ENCODE results near the gene SLC9A7.

The SLC9A7 gene

DNA sequence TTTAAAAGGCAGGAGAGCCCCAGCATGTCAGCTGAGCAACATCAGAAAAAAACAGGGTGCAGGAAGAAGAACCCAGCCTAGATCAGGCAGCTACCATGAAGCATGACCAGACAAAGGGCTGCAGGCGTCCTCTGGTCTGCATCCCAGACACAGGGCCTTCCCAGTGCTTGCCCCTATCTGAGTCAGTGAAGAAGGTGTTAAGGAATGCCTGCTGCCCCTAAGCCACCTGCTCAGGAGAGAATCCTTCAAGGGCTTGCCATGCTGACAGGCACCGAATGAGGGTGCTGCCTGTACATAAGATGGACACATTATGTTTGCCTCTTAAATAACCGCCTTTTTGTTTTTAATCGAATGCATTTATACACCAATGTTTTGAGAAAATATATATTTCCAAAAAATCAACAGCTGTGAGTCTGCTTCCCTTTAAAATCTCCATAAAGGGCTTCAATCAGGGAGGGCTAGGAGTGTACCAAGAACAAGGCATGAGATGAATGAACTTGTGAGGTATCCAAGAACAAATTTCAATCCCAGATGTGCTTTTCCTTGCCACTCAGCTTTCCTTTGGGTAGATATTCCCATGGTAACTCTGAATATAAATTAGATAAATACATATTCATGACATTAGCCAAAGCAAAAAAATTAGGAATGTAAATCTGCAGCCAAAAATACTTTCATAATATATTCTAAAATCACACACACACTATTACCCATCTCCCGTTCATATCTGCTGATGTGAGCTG, 85.1 kb downstream of the SLC9A7 start:
- no peaks in the 10 kb centered on the region for H3K36me3 ChIP-seq (replicated peaks; ENCODE audit: insufficient read depth, low read length)
- H3K27ac ChIP-seq (ENCODE audit: low read length): no peak overlapping the region
- H3K9ac ChIP-seq (ENCODE audit: low read length): no peak overlapping the region
- no peak overlapping the region for H3K4me3 ChIP-seq (ENCODE audit: low read length)
- H3K79me2 ChIP-seq (ENCODE audit: low read length): no peaks in the 10 kb centered on the region
- no peaks in the 10 kb centered on the region for H3F3A ChIP-seq (ENCODE audit: insufficient read depth, low read length)
- no peaks in the 10 kb centered on the region for H3K27me3 ChIP-seq (replicated peaks; ENCODE audit: insufficient read depth, low read length)
- TF ChIP-seq EZH2phosphoT487 (IDR thresholded peaks at IDR 0.05; ENCODE audit: low read length) (no peak), EZH2 (optimal IDR thresholded peaks at IDR 0.05; ENCODE audit: low read depth, low read length) (no peak)
- TF ChIP-seq, protein P1, sequence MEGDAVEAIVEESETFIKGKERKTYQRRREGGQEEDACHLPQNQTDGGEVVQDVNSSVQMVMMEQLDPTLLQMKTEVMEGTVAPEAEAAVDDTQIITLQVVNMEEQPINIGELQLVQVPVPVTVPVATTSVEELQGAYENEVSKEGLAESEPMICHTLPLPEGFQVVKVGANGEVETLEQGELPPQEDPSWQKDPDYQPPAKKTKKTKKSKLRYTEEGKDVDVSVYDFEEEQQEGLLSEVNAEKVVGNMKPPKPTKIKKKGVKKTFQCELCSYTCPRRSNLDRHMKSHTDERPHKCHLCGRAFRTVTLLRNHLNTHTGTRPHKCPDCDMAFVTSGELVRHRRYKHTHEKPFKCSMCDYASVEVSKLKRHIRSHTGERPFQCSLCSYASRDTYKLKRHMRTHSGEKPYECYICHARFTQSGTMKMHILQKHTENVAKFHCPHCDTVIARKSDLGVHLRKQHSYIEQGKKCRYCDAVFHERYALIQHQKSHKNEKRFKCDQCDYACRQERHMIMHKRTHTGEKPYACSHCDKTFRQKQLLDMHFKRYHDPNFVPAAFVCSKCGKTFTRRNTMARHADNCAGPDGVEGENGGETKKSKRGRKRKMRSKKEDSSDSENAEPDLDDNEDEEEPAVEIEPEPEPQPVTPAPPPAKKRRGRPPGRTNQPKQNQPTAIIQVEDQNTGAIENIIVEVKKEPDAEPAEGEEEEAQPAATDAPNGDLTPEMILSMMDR (IDR thresholded peaks at IDR 0.05; ENCODE audit: low read length): no peak
- H3K4me2 ChIP-seq (ENCODE audit: low read depth, low read length): no peak overlapping the region
- H3K9me2 ChIP-seq (replicated peaks; ENCODE audit: insufficient read depth, low read length): no peaks in the 10 kb centered on the region
- no peaks in the 10 kb centered on the region for H3K4me1 ChIP-seq (ENCODE audit: low read length)
- no peak for DNase-seq
- no peaks in the 10 kb centered on the region for H4K20me1 ChIP-seq (ENCODE audit: insufficient read depth, low read length)
- H2AFZ ChIP-seq (ENCODE audit: low read length): no peak overlapping the region
- H3K9me3 ChIP-seq (replicated peaks; ENCODE audit: insufficient read depth, low read length): no peaks in the 10 kb centered on the region

DNA sequence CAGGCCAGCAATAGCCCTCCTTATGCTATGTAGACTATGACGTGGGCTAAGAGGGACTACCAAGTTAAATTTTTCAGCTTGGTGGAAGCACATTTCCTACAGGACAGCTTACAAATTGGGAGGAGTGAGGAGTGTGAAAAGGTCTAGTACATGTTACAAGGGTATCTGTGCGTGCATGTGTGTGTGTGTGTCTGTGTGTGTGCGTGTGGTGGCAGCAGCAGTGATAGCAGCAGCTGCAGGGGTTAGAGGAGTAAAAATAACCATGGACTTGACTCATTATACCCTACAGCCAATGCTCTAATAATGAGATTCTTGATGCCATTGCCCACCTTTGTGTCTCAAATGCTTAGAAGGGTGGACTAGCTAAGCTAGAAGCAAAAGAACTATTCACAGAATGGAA, 88.6 kb downstream of the SLC9A7 start:
- no peaks in the 10 kb centered on the region for H3K36me3 ChIP-seq (replicated peaks; ENCODE audit: insufficient read depth, low read length)
- no peaks in the 10 kb centered on the region for H4K20me1 ChIP-seq (ENCODE audit: insufficient read depth, low read length)
- no peaks in the 10 kb centered on the region for H3K9me2 ChIP-seq (replicated peaks; ENCODE audit: insufficient read depth, low read length)
- no peaks in the 10 kb centered on the region for H3K27me3 ChIP-seq (replicated peaks; ENCODE audit: insufficient read depth, low read length)
- no peak overlapping the region for H3K27ac ChIP-seq (ENCODE audit: low read length)
- no peak overlapping the region for H3K9ac ChIP-seq (ENCODE audit: low read length)
- H3K4me1 ChIP-seq (ENCODE audit: low read length): no peaks in the 10 kb centered on the region
- H3K79me2 ChIP-seq (ENCODE audit: low read length): no peaks in the 10 kb centered on the region
- no peaks in the 10 kb centered on the region for H3K9me3 ChIP-seq (replicated peaks; ENCODE audit: insufficient read depth, low read length)
- TF ChIP-seq EZH2phosphoT487 (IDR thresholded peaks at IDR 0.05; ENCODE audit: low read length): no peak
- TF ChIP-seq, protein P1 (IDR thresholded peaks at IDR 0.05; ENCODE audit: low read length): no peak
- no peak for TF ChIP-seq EZH2 (optimal IDR thresholded peaks at IDR 0.05; ENCODE audit: low read depth, low read length)
- no peak overlapping the region for H3K4me2 ChIP-seq (ENCODE audit: low read depth, low read length)
- no peaks in the 10 kb centered on the region for H3F3A ChIP-seq (ENCODE audit: insufficient read depth, low read length)
- no peak overlapping the region for H3K4me3 ChIP-seq (ENCODE audit: low read length)
- no peak for DNase-seq
- H2AFZ ChIP-seq (ENCODE audit: low read length): no peak overlapping the region

DNA sequence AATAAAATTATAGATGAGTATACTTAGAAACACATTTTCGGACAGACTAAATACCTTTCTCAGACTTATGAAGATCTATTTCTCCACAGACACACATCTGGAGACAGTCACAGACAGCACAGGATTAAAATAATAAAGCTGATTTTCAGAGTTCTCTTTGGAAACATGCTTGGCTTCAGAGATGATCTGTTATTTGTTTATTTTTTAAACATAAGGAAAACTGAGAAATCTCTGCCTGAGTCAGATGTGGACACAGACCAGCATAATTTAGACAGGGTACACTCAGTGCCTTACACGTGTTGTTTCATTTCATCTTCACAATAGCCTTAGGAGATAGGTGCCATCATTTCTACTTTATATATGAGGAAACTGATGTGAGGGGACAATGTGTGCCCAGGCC, 92.1 kb downstream of the SLC9A7 start:
- Histone ChIP-seq H3K27me3 (replicated peaks; ENCODE audit: insufficient read depth, low read length) (no peaks in the 10 kb centered on the region), H2AFZ (ENCODE audit: low read length) (no peak overlapping the region), H3K4me2 (ENCODE audit: low read depth, low read length) (no peak overlapping the region), H3K4me1 (ENCODE audit: low read length) (no peaks in the 10 kb centered on the region), H3K9ac (ENCODE audit: low read length) (no peak overlapping the region), H3K79me2 (ENCODE audit: low read length) (no peaks in the 10 kb centered on the region), H3K9me3 (replicated peaks; ENCODE audit: insufficient read depth, low read length) (no peaks in the 10 kb centered on the region), H3K4me3 (ENCODE audit: low read length) (no peak overlapping the region), H3K27ac (ENCODE audit: low read length) (no peak overlapping the region), H3F3A (ENCODE audit: insufficient read depth, low read length) (no peaks in the 10 kb centered on the region), H3K9me2 (replicated peaks; ENCODE audit: insufficient read depth, low read length) (no peaks in the 10 kb centered on the region), H3K36me3 (replicated peaks; ENCODE audit: insufficient read depth, low read length) (no peaks in the 10 kb centered on the region), H4K20me1 (ENCODE audit: insufficient read depth, low read length) (no peaks in the 10 kb centered on the region)
- DNase-seq: no peak
- TF ChIP-seq EZH2phosphoT487 (IDR thresholded peaks at IDR 0.05; ENCODE audit: low read length) (no peak), EZH2 (optimal IDR thresholded peaks at IDR 0.05; ENCODE audit: low read depth, low read length) (no peak)
- TF ChIP-seq, protein P1 (IDR thresholded peaks at IDR 0.05; ENCODE audit: low read length): no peak

All from MM.1S (cell line).